Esophagus muscularis mucosa (tissue), 4 donors: ENCODE data around the gene SENP3. TPM values are rescaled to one million over a fixed set of nuclear protein-coding genes. Genes with fewer than 3 reads are reported as not detected.

Source experiments
- DNase-seq: peaks from one replicate; pipeline ENCODE4 v3.0.0-alpha.2; 2017; ENCODE audit errors: extremely low spot score
- H3K27ac ChIP-seq, 4 donors: fragments of 200-600 bp; sonication (generic); replicated peaks in 1 of 4; 1 replicate in 3 of 4; 2 replicates in 1 of 4; pipeline ENCODE4 v1.5.1; 2016 to 2019; ENCODE audit warnings: mild to moderate bottlenecking in 1 of 4
- H3K27me3 ChIP-seq, 4 donors: fragments of 200-600 bp; sonication (generic); one replicate each; pipeline versions ENCODE4 v1.5.1 to v1.6.0; 2016 to 2019
- H3K36me3 ChIP-seq, 4 donors: fragments of 200-600 bp; sonication (generic); one replicate each; pipeline ENCODE4 v1.5.1; 2016 to 2019
- H3K4me1 ChIP-seq, 4 donors: fragments of 200-600 bp; sonication (generic); one replicate each; pipeline ENCODE4 v1.5.1; 2016 to 2019
- H3K4me3 ChIP-seq, 4 donors: fragments of 200-600 bp; sonication (generic); 1 replicate in 2 of 4; 2 replicates in 2 of 4; pipeline ENCODE4 v1.5.1; 2016 to 2019; ENCODE audit warnings: mild to moderate bottlenecking in 4 of 4, moderate library complexity in 1 of 4
- H3K9me3 ChIP-seq, 4 donors: fragments of 200-600 bp; sonication (generic); 1 replicate in 3 of 4; 2 replicates in 1 of 4; pipeline ENCODE4 v1.5.1; 2016 to 2019
- CTCF ChIP-seq, 3 experiments: fragments of 200-600 bp in 2 of 3; fragments of 450-650 bp in 1 of 3; sonication (generic) in 2 of 3; IDR thresholded peaks; one replicate each; pipeline ENCODE4 v1.5.1; 2017 to 2019; ENCODE audit warnings: antibody characterized with exemption in 3 of 3, mild to moderate bottlenecking in 2 of 3, moderate library complexity in 1 of 3
- EP300 ChIP-seq: sonication (generic); formaldehyde crosslinking; IDR thresholded peaks from one replicate; pipeline ENCODE4 v1.6.1; 2017; ENCODE audit warnings: antibody characterized with exemption
- POLR2A ChIP-seq: fragments of 450-650 bp; IDR thresholded peaks from one replicate; pipeline ENCODE4 v1.6.1; 2017; ENCODE audit warnings: antibody characterized with exemption, moderate library complexity, mild to moderate bottlenecking, low read depth
- POLR2AphosphoS5 ChIP-seq, 2 donors: sonication (generic); formaldehyde crosslinking; IDR thresholded peaks; one replicate each; pipeline ENCODE4 v1.6.1; 2017; ENCODE audit warnings: antibody characterized with exemption in 2 of 2
- WGBS: methylation state at CpG from one replicate; pipeline ENCODE4 v1.1.5; 2018; 5-methylcytosine and 5-hydroxymethylcytosine counted together
- intact Hi-C: fragments of 100-400 bp; cut with DNase I; formaldehyde crosslinking; loops from one replicate; pipeline ENCODE4 v1.15.1; 2023
- total RNA-seq, 4 donors: library from RNA; depleted of rRNA; stranded (reverse); fragments of >200 nt; gene quantifications; one replicate each; pipeline versions ENCODE4 v1.1.0 to v1.2.1, GENCODE V29; 2016

SENP3 gene
- total RNA-seq, 4 donors from 2014 or later = 54.0 to 79.1 (median 72.4) TPM

- 57% methylated on average over 16 of the region's 24 CpGs for WGBS
- no peak for TF ChIP-seq POLR2A
- no peak for TF ChIP-seq CTCF (IDR thresholded peaks at IDR 0.05)
- TF ChIP-seq EP300 = no peak
- no peak for TF ChIP-seq POLR2AphosphoS5 (IDR thresholded peaks at IDR 0.05)
- intact Hi-C loops = loop anchor here (2.0 kb wide), 1 partner anchor 75 kb away; no protein-coding TSS in a partner anchor
- no peak for DNase-seq
- Histone ChIP-seq H3K4me3 (peak within 1 kb of the TSS; percentile 61 to 64 (median 62)), H3K27ac (peak within 1 kb of the TSS; percentile 78 to 86 (median 83)), H3K27me3 (no peaks in the 10 kb centered on the region), H3K36me3 (peaks cover 40 to 61% (median 59%) of the 10 kb centered on the region in 4 donors), H3K9me3 (no peaks in the 10 kb centered on the region), H3K4me1 (peaks cover 27 to 54% (median 49%) of the 10 kb centered on the region in 4 donors)
These were observed 28.4 kb downstream of the SENP3 start, which contains the start of gene SOX15 for GRCh38 chr17:7589891-7590691. Gene SOX15 (minus strand): TSS chr17:7590094. CDS start chr17:7589676, 418 bp downstream.

- H3K36me3 ChIP-seq = peaks cover 46 to 68% (median 66%) of the 10 kb centered on the region in 4 donors
These were observed 29.0 kb downstream of the SENP3 start for GRCh38 chr17:7590743-7591142.

GRCh38 chr17:7591596-7591995 lies 29.9 kb downstream of the SENP3 start:
- no peak for TF ChIP-seq POLR2AphosphoS5 (IDR thresholded peaks at IDR 0.05)
- TF ChIP-seq EP300 = no peak
- no peak for TF ChIP-seq POLR2A
- TF ChIP-seq CTCF (IDR thresholded peaks at IDR 0.05) = no peak
- Histone ChIP-seq H3K9me3 (no peaks in the 10 kb centered on the region), H3K4me3 (no peak overlapping the region), H3K36me3 (peaks cover 55 to 74% (median 70%) of the 10 kb centered on the region in 4 donors), H3K27ac (no peak overlapping the region), H3K4me1 (peaks cover 23 to 40% (median 37%) of the 10 kb centered on the region in 4 donors), H3K27me3 (no peaks in the 10 kb centered on the region)
- intact Hi-C loops = no loop called here
- no peak for DNase-seq
- 89% methylated on average over 5 of the region's 5 CpGs for WGBS

More at GRCh38 chr17:7590743-7591142, 29.0 kb downstream of the SENP3 start:
- intact Hi-C loops = no loop called here
- WGBS = 100% methylated on average over 1 of the region's 4 CpGs
- H3K27me3 ChIP-seq = no peaks in the 10 kb centered on the region
- TF ChIP-seq POLR2A (no peak), CTCF (IDR thresholded peaks at IDR 0.05) (no peak), POLR2AphosphoS5 (IDR thresholded peaks at IDR 0.05) (no peak), EP300 (no peak)
- H3K9me3 ChIP-seq = no peaks in the 10 kb centered on the region
- DNase-seq = no peak
- no peak overlapping the region for H3K4me3 ChIP-seq
- H3K27ac ChIP-seq = no peak overlapping the region
- peaks cover 23 to 48% (median 43%) of the 10 kb centered on the region in 4 donors for H3K4me1 ChIP-seq

- H3K4me3 ChIP-seq = no peak overlapping the region
- intact Hi-C loops = no loop called here
- no peaks in the 10 kb centered on the region for H3K27me3 ChIP-seq
- peaks cover 23 to 30% (median 27%) of the 10 kb centered on the region in 4 donors for H3K4me1 ChIP-seq
- peaks cover 60 to 74% (median 72%) of the 10 kb centered on the region in 4 donors for H3K36me3 ChIP-seq
- 95% methylated on average over 19 of the region's 23 CpGs for WGBS
- TF ChIP-seq CTCF (IDR thresholded peaks at IDR 0.05) = no peak
- TF ChIP-seq EP300 = no peak
- no peaks in the 10 kb centered on the region for H3K9me3 ChIP-seq
- no peak overlapping the region for H3K27ac ChIP-seq
- no peak for DNase-seq
These were observed 30.8 kb downstream of the SENP3 start for GRCh38 chr17:7592422-7593021.
